Femur (tissue), 1 donor: ENCODE data around the gene PARP11.

ENCODE experiments used
- DNase-seq: peaks from one replicate; pipeline ENCODE4 v3.0.0-alpha.2; 2017

The PARP11 gene

GRCh38 chr12:3872800-3873636 lies at the start of gene PARP11:
PARP11 (minus strand) TSS chr12:3873399; CDS start chr12:3873229, 170 bp downstream.
- peak; percentile 99 for DNase-seq

GRCh38 chr12:3922033-3922432 lies 48.8 kb upstream of the PARP11 start:
- DNase-seq = no peak

- DNase-seq = no peak
These were observed 48.3 kb upstream of the PARP11 start for GRCh38 chr12:3921526-3921925.

GRCh38 chr12:3921151-3921471 lies 47.9 kb upstream of the PARP11 start:
- no peak for DNase-seq

GRCh38 chr12:3920351-3921150 lies 47.4 kb upstream of the PARP11 start:
- peak; percentile 63 for DNase-seq

GRCh38 chr12:3913278-3913677 lies 40.1 kb upstream of the PARP11 start:
- DNase-seq = no peak

GRCh38 chr12:3912863-3913262 lies 39.7 kb upstream of the PARP11 start:
- no peak for DNase-seq

- no peak for DNase-seq
These were observed 38.2 kb upstream of the PARP11 start for GRCh38 chr12:3911409-3911808.

GRCh38 chr12:3905664-3906063 lies 32.5 kb upstream of the PARP11 start:
- DNase-seq = no peak

- no peak for DNase-seq
These were observed 31.8 kb upstream of the PARP11 start for GRCh38 chr12:3904999-3905398.

GRCh38 chr12:3902921-3903320 lies 29.7 kb upstream of the PARP11 start:
- no peak for DNase-seq

GRCh38 chr12:3901116-3901515 lies 27.9 kb upstream of the PARP11 start:
- DNase-seq = no peak

GRCh38 chr12:3898756-3899155 lies 25.6 kb upstream of the PARP11 start:
- DNase-seq = no peak

GRCh38 chr12:3897371-3897971 lies 24.3 kb upstream of the PARP11 start:
- DNase-seq = no peak

GRCh38 chr12:3896801-3897351 lies 23.7 kb upstream of the PARP11 start:
- DNase-seq = no peak

GRCh38 chr12:3896356-3896755 lies 23.2 kb upstream of the PARP11 start:
- no peak for DNase-seq

- DNase-seq = no peak
These were observed 19.4 kb upstream of the PARP11 start for GRCh38 chr12:3892631-3893030.

GRCh38 chr12:3891201-3891600 lies 18.0 kb upstream of the PARP11 start:
- no peak for DNase-seq

GRCh38 chr12:3888659-3889058 lies 15.5 kb upstream of the PARP11 start:
- no peak for DNase-seq

GRCh38 chr12:3885277-3886094 lies 12.3 kb upstream of the PARP11 start:
- peak; percentile 48 for DNase-seq

- no peak for DNase-seq
These were observed 11.5 kb upstream of the PARP11 start for GRCh38 chr12:3884671-3885070.

- DNase-seq = no peak
These were observed 9.8 kb upstream of the PARP11 start for GRCh38 chr12:3882896-3883564.
